Testis (tissue), 2 donors: ENCODE results near the gene C3orf22.

Experiments
- POLR2A ChIP-seq: fragments of 450-650 bp; IDR thresholded peaks from one replicate; pipeline ENCODE4 v1.6.1; 2017; ENCODE audit warnings: antibody characterized with exemption, mild to moderate bottlenecking, moderate library complexity
- TF ChIP-seq, protein P1 (sequence below), 3 experiments: fragments of 450-650 bp in 2 of 3; fragments of 200-600 bp in 1 of 3; sonication (generic) in 1 of 3; IDR thresholded peaks; one replicate each; pipeline ENCODE4 v1.5.1; 2016 to 2019; ENCODE audit warnings: antibody characterized with exemption in 3 of 3, mild to moderate bottlenecking in 2 of 3, moderate library complexity in 1 of 3

DNA sequence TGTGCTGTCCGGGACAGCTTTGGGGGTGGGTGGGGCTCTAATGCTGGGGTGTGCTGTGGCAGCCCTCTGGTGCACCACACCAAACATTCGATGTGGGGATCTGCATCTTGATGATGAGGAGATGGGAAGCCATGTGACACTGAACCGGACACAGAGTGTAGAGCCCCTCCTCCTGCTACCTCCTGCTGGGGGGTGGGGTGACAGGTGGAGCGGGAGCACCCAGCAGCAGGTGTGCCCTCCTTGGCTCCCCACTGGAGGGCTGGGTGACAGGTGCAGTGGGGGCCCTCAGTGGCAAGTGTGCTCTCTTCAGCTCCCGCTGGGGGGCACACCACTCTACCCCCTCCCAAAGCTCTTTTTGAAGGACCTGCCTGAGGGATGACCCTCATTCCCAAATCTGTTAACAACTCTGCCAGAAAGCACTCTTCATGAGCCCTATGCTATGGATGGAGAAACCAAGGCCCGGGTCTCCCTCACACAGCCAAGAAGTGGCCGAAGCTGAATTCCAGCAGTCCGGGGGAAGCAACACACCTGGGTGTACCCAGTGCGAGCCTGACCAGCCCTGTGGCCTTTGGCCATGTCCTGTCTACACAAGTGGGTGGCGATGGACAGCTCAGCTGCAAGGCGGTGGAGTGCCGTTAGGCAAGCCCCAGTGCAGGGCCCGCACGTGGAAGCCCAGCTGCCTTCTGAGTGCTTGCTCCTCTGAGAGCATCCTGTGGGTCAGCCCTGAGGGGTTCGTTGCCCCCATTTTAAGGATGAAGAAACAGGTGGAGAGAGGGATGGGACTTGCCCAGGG is 40.5 kb downstream of the C3orf22 start:
- TF ChIP-seq, protein P1, sequence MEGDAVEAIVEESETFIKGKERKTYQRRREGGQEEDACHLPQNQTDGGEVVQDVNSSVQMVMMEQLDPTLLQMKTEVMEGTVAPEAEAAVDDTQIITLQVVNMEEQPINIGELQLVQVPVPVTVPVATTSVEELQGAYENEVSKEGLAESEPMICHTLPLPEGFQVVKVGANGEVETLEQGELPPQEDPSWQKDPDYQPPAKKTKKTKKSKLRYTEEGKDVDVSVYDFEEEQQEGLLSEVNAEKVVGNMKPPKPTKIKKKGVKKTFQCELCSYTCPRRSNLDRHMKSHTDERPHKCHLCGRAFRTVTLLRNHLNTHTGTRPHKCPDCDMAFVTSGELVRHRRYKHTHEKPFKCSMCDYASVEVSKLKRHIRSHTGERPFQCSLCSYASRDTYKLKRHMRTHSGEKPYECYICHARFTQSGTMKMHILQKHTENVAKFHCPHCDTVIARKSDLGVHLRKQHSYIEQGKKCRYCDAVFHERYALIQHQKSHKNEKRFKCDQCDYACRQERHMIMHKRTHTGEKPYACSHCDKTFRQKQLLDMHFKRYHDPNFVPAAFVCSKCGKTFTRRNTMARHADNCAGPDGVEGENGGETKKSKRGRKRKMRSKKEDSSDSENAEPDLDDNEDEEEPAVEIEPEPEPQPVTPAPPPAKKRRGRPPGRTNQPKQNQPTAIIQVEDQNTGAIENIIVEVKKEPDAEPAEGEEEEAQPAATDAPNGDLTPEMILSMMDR (IDR thresholded peaks at IDR 0.05) = no peak
- no peak for TF ChIP-seq POLR2A
